Body of pancreas (tissue), 4 donors: Measurements from ENCODE around the gene CPN1. TPM values are rescaled to one million over a fixed set of nuclear protein-coding genes. Genes with fewer than 3 reads are reported as not detected.
"Not testable (repeated sequence)": the region's sequence is repeated elsewhere in the genome, so short reads cannot be mapped to it uniquely, and the experiment has no call there.

ENCODE experiments used
- ATAC-seq: fragments of 150-250 bp; one replicate; pipeline ENCODE4 v1.9.1; 2016
- DNase-seq, 4 donors: peaks; one replicate each; pipeline ENCODE4 v3.0.0-alpha.2; 2019
- H3K27ac ChIP-seq, 4 donors: fragments of 200-600 bp; sonication (generic); 1 replicate in 3 of 4; 2 replicates in 1 of 4; pipeline versions ENCODE4 v1.5.1 to v1.6.1; 2016 to 2019; ENCODE audit warnings: mild to moderate bottlenecking in 1 of 4, mixed read lengths in 1 of 4, moderate library complexity in 1 of 4
- H3K27me3 ChIP-seq, 2 donors: fragments of 200-600 bp; sonication (generic); one replicate each; pipeline ENCODE4 v1.6.0; 2016; ENCODE audit warnings: mild to moderate bottlenecking in 1 of 2
- H3K36me3 ChIP-seq, 2 donors: fragments of 200-600 bp; sonication (generic); replicated peaks in 1 of 2; 2 replicates each; pipeline ENCODE4 v1.5.1; 2016; ENCODE audit warnings: low read depth in 2 of 2; ENCODE audit not compliant: insufficient read depth in 1 of 2
- H3K4me1 ChIP-seq: fragments of 200-600 bp; sonication (generic); one replicate; pipeline ENCODE4 v1.6.0; 2016
- H3K4me3 ChIP-seq, 2 donors: fragments of 200-600 bp; sonication (generic); 1 replicate in 1 of 2; 2 replicates in 1 of 2; pipeline ENCODE4 v1.5.1; 2016 to 2019
- H3K9me3 ChIP-seq, 3 donors: fragments of 200-600 bp; sonication (generic); 1 replicate in 2 of 3; 2 replicates in 1 of 3; pipeline ENCODE4 v1.5.1; 2016
- POLR2A ChIP-seq, 3 donors: fragments of 450-650 bp; IDR thresholded peaks; one replicate each; pipeline ENCODE4 v1.6.1; 2016; ENCODE audit warnings: antibody characterized with exemption in 3 of 3, mild to moderate bottlenecking in 2 of 3
- WGBS, 2 donors: methylation state at CpG; one replicate each; pipeline ENCODE4 v1.1.5; 2017; 5-methylcytosine and 5-hydroxymethylcytosine counted together
- intact Hi-C: fragments of 100-400 bp; cut with DNase I; formaldehyde crosslinking; loops from one replicate; pipeline ENCODE4 v1.15.1; 2023
- total RNA-seq, 2 donors: library from RNA; depleted of rRNA; stranded (reverse); fragments of >200 nt; gene quantifications; one replicate each; pipeline ENCODE4 v1.1.0, GENCODE V29; 2016
- TF ChIP-seq, protein P1 (sequence below), 7 experiments: fragments of 450-650 bp in 4 of 7; fragments of 200-600 bp in 3 of 7; sonication (generic) in 3 of 7; IDR thresholded peaks; one replicate each; pipeline ENCODE4 v1.5.1; 2016 to 2019; ENCODE audit warnings: antibody characterized with exemption in 7 of 7

Gene CPN1
- total RNA-seq, 2 donors from 2014 or later, result not detected

DNA sequence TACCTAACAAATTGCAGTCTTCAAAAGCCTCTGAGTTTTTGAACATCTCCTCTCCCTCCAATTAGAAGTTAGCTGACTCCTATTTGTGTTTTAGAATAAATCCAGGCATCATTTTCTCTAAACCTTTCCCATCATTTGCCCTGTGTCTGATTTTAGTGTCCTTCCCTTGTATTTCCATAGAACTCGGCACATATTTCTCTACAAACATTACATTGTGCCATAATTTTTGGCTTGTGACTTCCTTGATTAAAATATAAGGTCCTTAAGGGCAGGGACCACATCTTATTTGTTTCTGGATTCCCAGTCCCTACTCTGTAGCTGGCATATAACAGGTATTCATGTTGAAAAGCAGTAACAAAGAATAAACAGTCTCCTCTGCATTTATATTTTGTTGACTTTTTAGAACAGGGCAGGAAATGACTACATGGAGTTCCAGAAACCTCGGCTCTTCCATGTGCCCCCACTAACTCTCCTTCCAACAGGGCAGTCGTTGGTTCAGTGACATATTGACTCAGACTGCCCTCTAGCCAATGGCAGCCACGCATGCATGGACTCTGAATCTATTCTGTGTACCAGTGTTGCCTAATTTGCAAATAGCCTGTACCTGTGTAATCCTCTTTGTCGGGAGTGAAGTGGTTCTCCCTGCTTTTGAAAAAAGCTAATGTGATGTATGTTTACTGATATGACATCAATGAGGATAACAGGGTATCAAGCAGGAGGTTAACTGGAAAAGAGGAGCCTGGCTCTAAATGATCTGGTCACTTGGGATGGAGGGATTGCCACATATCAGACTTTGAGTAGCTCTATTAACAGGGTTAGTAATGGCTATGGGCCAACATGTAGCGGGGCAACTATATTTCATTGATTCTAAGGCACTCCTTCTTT, 19.8 kb upstream of the CPN1 start:
- Histone ChIP-seq H3K27me3 (no peaks in the 10 kb centered on the region), H3K4me3 (no peak overlapping the region), H3K27ac (no peak overlapping the region), H3K36me3 (no peaks in the 10 kb centered on the region), H3K9me3 (no peaks in the 10 kb centered on the region), H3K4me1 (no peaks in the 10 kb centered on the region)
- TF ChIP-seq, protein P1, sequence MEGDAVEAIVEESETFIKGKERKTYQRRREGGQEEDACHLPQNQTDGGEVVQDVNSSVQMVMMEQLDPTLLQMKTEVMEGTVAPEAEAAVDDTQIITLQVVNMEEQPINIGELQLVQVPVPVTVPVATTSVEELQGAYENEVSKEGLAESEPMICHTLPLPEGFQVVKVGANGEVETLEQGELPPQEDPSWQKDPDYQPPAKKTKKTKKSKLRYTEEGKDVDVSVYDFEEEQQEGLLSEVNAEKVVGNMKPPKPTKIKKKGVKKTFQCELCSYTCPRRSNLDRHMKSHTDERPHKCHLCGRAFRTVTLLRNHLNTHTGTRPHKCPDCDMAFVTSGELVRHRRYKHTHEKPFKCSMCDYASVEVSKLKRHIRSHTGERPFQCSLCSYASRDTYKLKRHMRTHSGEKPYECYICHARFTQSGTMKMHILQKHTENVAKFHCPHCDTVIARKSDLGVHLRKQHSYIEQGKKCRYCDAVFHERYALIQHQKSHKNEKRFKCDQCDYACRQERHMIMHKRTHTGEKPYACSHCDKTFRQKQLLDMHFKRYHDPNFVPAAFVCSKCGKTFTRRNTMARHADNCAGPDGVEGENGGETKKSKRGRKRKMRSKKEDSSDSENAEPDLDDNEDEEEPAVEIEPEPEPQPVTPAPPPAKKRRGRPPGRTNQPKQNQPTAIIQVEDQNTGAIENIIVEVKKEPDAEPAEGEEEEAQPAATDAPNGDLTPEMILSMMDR (IDR thresholded peaks at IDR 0.05), result no peak
- TF ChIP-seq POLR2A (IDR thresholded peaks at IDR 0.05), result no peak
- ATAC-seq (no peak), DNase-seq (no peak)
- intact Hi-C loops, result no loop called here
- 30 to 35% methylated on average over 6 of the region's 6 CpGs for WGBS, 2 donors

GRCh38 chr10:100100651-100101184, 19.0 kb upstream of the CPN1 start:
- no peaks in the 10 kb centered on the region for H3K4me1 ChIP-seq
- H3K9me3 ChIP-seq, result no peaks in the 10 kb centered on the region
- no peaks in the 10 kb centered on the region for H3K27me3 ChIP-seq
- DNase-seq (no peak), ATAC-seq (no peak)
- no peak overlapping the region for H3K27ac ChIP-seq
- no peak overlapping the region for H3K4me3 ChIP-seq
- intact Hi-C loops, result no loop called here
- no peaks in the 10 kb centered on the region for H3K36me3 ChIP-seq
- 46 to 47% methylated on average over 6 of the region's 6 CpGs for WGBS, 2 donors
- TF ChIP-seq POLR2A (IDR thresholded peaks at IDR 0.05), result no peak

- no peaks in the 10 kb centered on the region for H3K36me3 ChIP-seq
- no peak for TF ChIP-seq POLR2A (IDR thresholded peaks at IDR 0.05)
- TF ChIP-seq, protein P1 (IDR thresholded peaks at IDR 0.05), result no peak
- intact Hi-C loops, result no loop called here
- no peaks in the 10 kb centered on the region for H3K9me3 ChIP-seq
- no peaks in the 10 kb centered on the region for H3K4me1 ChIP-seq
- ATAC-seq, result no peak
- H3K4me3 ChIP-seq, result no peak overlapping the region
- WGBS, 2 donors, result 78 to 84% methylated on average over 6 of the region's 6 CpGs
- no peaks in the 10 kb centered on the region for H3K27me3 ChIP-seq
- DNase-seq, result no peak
- H3K27ac ChIP-seq, result no peak overlapping the region
Observed at GRCh38 chr10:100089241-100089640, 7.6 kb upstream of the CPN1 start.

DNA sequence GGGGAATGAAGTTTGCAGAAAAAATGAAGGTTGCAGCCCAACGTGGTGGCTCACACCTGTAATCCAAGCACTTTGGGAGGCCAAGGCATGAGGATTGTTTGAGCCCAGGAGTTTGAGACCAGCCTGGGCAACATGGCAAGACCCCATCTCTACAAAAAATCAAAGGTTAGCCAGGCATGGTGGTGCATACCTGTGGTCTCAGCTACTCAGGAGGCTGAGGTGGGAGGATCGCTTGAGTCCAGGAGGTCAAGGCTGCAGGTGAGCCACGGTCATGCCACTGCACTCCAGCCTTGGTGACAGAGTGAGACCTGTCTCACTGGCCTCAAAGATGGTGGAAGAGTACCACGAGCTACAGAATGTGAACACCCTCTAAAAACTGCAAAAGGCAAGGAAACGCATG, 5.0 kb upstream of the CPN1 start:
- H3K27ac ChIP-seq, H3K4me3 ChIP-seq, intact Hi-C loops, H3K4me1 ChIP-seq, ATAC-seq, DNase-seq, H3K27me3 ChIP-seq, H3K9me3 ChIP-seq, H3K36me3 ChIP-seq: not testable (repeated sequence)
- WGBS, 2 donors, result 60 to 67% methylated on average over 4 to 5 of the region's 5 CpGs

DNA sequence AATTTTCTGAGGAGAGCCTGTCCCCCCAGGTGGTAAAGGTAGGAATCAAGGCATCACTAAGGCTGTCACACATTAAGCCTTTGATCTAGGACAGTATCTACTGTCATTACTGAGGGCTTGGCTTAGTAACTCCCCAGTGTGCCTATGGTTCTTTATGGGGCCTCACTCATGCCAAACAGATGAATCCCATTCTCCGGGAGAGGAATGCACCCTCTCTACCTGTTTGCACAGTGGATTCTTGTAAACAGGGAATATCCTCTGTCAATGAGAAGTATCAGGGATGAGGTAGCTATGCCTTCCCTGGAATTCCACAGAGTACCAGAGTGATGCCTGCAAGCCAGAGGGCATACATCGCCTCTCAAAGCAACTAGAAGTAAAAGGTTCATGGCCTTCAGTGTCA, 3.9 kb upstream of the CPN1 start:
- no peaks in the 10 kb centered on the region for H3K27me3 ChIP-seq
- H3K4me1 ChIP-seq, result peaks cover 3% of the 10 kb centered on the region
- intact Hi-C loops, result no loop called here
- H3K9me3 ChIP-seq, result no peaks in the 10 kb centered on the region
- WGBS, 2 donors, result 46 to 60% methylated on average over 2 of the region's 2 CpGs
- ATAC-seq, result no peak
- H3K36me3 ChIP-seq, result no peaks in the 10 kb centered on the region
- H3K4me3 ChIP-seq, result no peak overlapping the region
- no peak for DNase-seq
- H3K27ac ChIP-seq, result no peak overlapping the region
- no peak for TF ChIP-seq POLR2A (IDR thresholded peaks at IDR 0.05)
- TF ChIP-seq, protein P1 (IDR thresholded peaks at IDR 0.05), result no peak
